Adrenal gland (tissue), 12 donors: ENCODE measurements around the gene PYGB. TPM values are rescaled to one million over a fixed set of nuclear protein-coding genes. Genes with fewer than 3 reads are reported as not detected.
A peak's percentile ranks its signal among the peaks of the same experiment; 100 is the strongest.

Experiments used
- DNase-seq, 7 donors: peaks; one replicate each; pipeline ENCODE4 v3.0.0-alpha.2; 2019 to 2020
- H3K27ac ChIP-seq, 5 donors: fragments of 200-600 bp; sonication (generic) in 4 of 5; 1 replicate in 3 of 5; 2 replicates in 2 of 5; pipeline versions ENCODE4 v1.5.1 to v1.8.0; 2016 to 2020; ENCODE audit warnings: mild to moderate bottlenecking in 1 of 5
- H3K27me3 ChIP-seq: fragments of 200-600 bp; 2 replicates; pipeline ENCODE4 v1.8.0; 2021
- H3K36me3 ChIP-seq, 2 donors: fragments of 200-600 bp; replicated peaks in 1 of 2; 1 replicate in 1 of 2; 2 replicates in 1 of 2; pipeline versions ENCODE4 v1.5.1 to v1.8.0; 2018 to 2022
- H3K4me1 ChIP-seq, 2 donors: fragments of 200-600 bp; replicated peaks in 1 of 2; 1 replicate in 1 of 2; 2 replicates in 1 of 2; pipeline versions ENCODE4 v1.5.1 to v1.8.0; 2018 to 2021
- H3K4me3 ChIP-seq, 4 donors: fragments of 200-600 bp; sonication (generic) in 3 of 4; one replicate each; pipeline ENCODE4 v1.5.1; 2016 to 2018
- H3K9me3 ChIP-seq, 3 donors: fragments of 200-600 bp; sonication (generic) in 1 of 3; replicated peaks in 1 of 3; 1 replicate in 2 of 3; 2 replicates in 1 of 3; pipeline versions ENCODE4 v1.5.1 to v1.8.0; 2016 to 2021
- CTCF ChIP-seq, 6 experiments: fragments of 450-650 bp in 4 of 6; fragments of 200-600 bp in 2 of 6; sonication (generic) in 1 of 6; IDR thresholded peaks; 1 replicate in 5 of 6; 2 replicates in 1 of 6; pipeline versions ENCODE4 v1.5.1 to v1.8.0; 2016 to 2021; ENCODE audit warnings: antibody characterized with exemption in 6 of 6, mild to moderate bottlenecking in 2 of 6, moderate library complexity in 1 of 6
- POLR2A ChIP-seq, 2 donors: fragments of 450-650 bp; IDR thresholded peaks; one replicate each; pipeline ENCODE4 v1.6.1; 2017; ENCODE audit warnings: antibody characterized with exemption in 2 of 2, mild to moderate bottlenecking in 2 of 2, moderate library complexity in 1 of 2
- WGBS, 4 donors: extraction: QIAGEN DNeasy Blood & Tissue Kit in 2 of 4; methylation state at CpG; one replicate each; pipeline versions ENCODE4 v1.1.5 to v1.1.7; 2013 to 2017; 5-methylcytosine and 5-hydroxymethylcytosine counted together
- intact Hi-C, 2 donors: fragments of 100-400 bp; cut with DNase I; formaldehyde crosslinking; loops; one replicate each; pipeline versions ENCODE4 v1.14.1 to v1.15.0; 2022 to 2023
- polyA plus RNA-seq, 3 donors: library from polyadenylated mRNA; stranded (reverse); fragments of 200-250 nt in 2 of 3; fragments of 350-450 nt in 1 of 3; fragmentation: Illumina TruSeq in 1 of 3; extraction: RNeasy Lipid Tissue Mini Kit (QIAGEN cat#74804) in 1 of 3; gene quantifications; one replicate each; pipeline ENCODE4 v1.2.3, GENCODE V29; 2013 to 2014
- total RNA-seq, 9 donors: library from RNA; depleted of rRNA in 4 of 9; stranded (reverse); fragments of >200 nt in 4 of 9; fragments of 120-200 nt in 1 of 9; fragmentation: NEBNext Ultra II Directional in 1 of 9; extraction: Animal tissue kit (Norgen Biotek cat#: 25700) in 1 of 9; gene quantifications; one replicate each; pipeline versions ENCODE4 v1.1.0 to v1.2.4, GENCODE V29; 2013 to 2023
- donor health status: healthy with polysubstance abuse.
- donor health status: Bipolar disorder and iron deficiency.
- donor health status: DM: yes; HTN: yes; CAD: no.
- donor health status: DM: no; HTN: no; CAD: no.
- donor health status: DM: no; HTN: no; CAD: no.
- donor health status: DM: yes; HTN: yes; CAD: no.

PYGB gene
- total and polyA plus RNA-seq, 12 donors, result 15.7 to 118 (median 71.4) TPM

- peak in 6 of 7 donors; percentile 0 to 41 (median 8) for DNase-seq
- 93 to 98% (median 96%) methylated on average over 14 to 16 of the region's 16 CpGs for WGBS, 4 donors
- TF ChIP-seq POLR2A (IDR thresholded peaks at IDR 0.05), result no peak
- no peak for TF ChIP-seq CTCF (IDR thresholded peaks at IDR 0.05)
Observed at GRCh38 chr20:25287631-25288290, 39.9 kb downstream of the PYGB start.

GRCh38 chr20:25288291-25289181, 40.7 kb downstream of the PYGB start:
- peaks cover 0 to 66% of the 10 kb centered on the region in 2 donors for H3K36me3 ChIP-seq
- no peaks in the 10 kb centered on the region for H3K9me3 ChIP-seq
- peak in 3 of 7 donors; percentile 1 to 47 (median 2) for DNase-seq
- H3K4me3 ChIP-seq, result no peak overlapping the region
- peaks cover 7 to 8% of the 10 kb centered on the region in 2 donors for H3K4me1 ChIP-seq
- H3K27me3 ChIP-seq, result no peaks in the 10 kb centered on the region
- 92 to 94% (median 93%) methylated on average over 12 to 22 of the region's 22 CpGs for WGBS, 4 donors
- intact Hi-C loops, result no loop called here
- TF ChIP-seq CTCF (IDR thresholded peaks at IDR 0.05), result no peak
- no peak for TF ChIP-seq POLR2A (IDR thresholded peaks at IDR 0.05)
- no peak overlapping the region for H3K27ac ChIP-seq

More at GRCh38 chr20:25287631-25288290, 39.9 kb downstream of the PYGB start:
- H3K9me3 ChIP-seq, result no peaks in the 10 kb centered on the region
- no peak overlapping the region for H3K27ac ChIP-seq
- H3K4me1 ChIP-seq, result peaks cover 7 to 8% of the 10 kb centered on the region in 2 donors
- no peaks in the 10 kb centered on the region for H3K27me3 ChIP-seq
- H3K36me3 ChIP-seq, result peaks cover 0 to 74% of the 10 kb centered on the region in 2 donors
- H3K4me3 ChIP-seq, result no peak overlapping the region
- intact Hi-C loops, result no loop called here

- no peak overlapping the region for H3K27ac ChIP-seq
- 83 to 95% (median 91%) methylated on average over 19 to 24 of the region's 24 CpGs for WGBS, 4 donors
- no peak for TF ChIP-seq CTCF (IDR thresholded peaks at IDR 0.05)
- TF ChIP-seq POLR2A (IDR thresholded peaks at IDR 0.05), result no peak
- no peak for DNase-seq
- intact Hi-C loops, result loop anchor here in 1 of 2 donors (10.0 kb wide), 1 partner anchor 105 kb away; the partner anchor contains the start of gene ABHD12
- peaks cover 0 to 53% of the 10 kb centered on the region in 2 donors for H3K36me3 ChIP-seq
- H3K4me1 ChIP-seq, result peaks cover 7 to 16% of the 10 kb centered on the region in 2 donors
- no peak overlapping the region for H3K4me3 ChIP-seq
- no peaks in the 10 kb centered on the region for H3K27me3 ChIP-seq
- H3K9me3 ChIP-seq, result no peaks in the 10 kb centered on the region
Observed at GRCh38 chr20:25289886-25290597, 42.2 kb downstream of the PYGB start.
